ENCODE measurements around the gene MAML1.
"Not testable (repeated sequence)": the region's sequence is repeated elsewhere in the genome, so short reads cannot be mapped to it uniquely, and the experiment has no call there.

MAML1 gene, protein sequence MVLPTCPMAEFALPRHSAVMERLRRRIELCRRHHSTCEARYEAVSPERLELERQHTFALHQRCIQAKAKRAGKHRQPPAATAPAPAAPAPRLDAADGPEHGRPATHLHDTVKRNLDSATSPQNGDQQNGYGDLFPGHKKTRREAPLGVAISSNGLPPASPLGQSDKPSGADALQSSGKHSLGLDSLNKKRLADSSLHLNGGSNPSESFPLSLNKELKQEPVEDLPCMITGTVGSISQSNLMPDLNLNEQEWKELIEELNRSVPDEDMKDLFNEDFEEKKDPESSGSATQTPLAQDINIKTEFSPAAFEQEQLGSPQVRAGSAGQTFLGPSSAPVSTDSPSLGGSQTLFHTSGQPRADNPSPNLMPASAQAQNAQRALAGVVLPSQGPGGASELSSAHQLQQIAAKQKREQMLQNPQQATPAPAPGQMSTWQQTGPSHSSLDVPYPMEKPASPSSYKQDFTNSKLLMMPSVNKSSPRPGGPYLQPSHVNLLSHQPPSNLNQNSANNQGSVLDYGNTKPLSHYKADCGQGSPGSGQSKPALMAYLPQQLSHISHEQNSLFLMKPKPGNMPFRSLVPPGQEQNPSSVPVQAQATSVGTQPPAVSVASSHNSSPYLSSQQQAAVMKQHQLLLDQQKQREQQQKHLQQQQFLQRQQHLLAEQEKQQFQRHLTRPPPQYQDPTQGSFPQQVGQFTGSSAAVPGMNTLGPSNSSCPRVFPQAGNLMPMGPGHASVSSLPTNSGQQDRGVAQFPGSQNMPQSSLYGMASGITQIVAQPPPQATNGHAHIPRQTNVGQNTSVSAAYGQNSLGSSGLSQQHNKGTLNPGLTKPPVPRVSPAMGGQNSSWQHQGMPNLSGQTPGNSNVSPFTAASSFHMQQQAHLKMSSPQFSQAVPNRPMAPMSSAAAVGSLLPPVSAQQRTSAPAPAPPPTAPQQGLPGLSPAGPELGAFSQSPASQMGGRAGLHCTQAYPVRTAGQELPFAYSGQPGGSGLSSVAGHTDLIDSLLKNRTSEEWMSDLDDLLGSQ

DNA sequence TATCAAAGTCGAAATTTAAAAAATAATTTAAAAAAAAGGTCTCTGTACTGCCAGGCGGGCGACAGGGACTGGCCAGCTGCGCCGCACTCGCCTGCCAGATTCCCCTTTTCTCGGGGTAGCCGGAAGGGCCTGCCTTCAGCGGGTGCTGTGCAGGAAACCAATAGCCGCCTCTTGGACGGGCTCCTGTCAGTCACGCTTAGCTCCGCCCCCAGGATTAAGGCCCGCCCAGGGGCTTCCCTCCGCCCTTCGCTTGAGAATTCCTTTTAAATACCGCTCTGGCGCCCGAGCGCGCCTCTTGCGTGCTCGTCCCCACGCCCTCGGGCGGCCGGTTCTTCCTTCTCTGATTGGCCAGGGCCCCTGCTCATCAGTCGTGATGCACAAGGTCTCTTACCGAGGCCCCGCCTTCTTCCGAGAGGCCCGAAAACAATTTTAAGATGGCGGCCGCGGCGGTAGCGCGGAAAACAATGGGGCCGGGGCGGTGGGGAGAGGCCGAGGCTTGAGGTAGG lies at the start of gene MAML1:
TSS of gene MAML1 (plus strand) at position 411 of the 506 bp plus-strand sequence. CDS start 291 bp downstream, outside the sequence.
- DNase-seq: peak; percentile 100

DNA sequence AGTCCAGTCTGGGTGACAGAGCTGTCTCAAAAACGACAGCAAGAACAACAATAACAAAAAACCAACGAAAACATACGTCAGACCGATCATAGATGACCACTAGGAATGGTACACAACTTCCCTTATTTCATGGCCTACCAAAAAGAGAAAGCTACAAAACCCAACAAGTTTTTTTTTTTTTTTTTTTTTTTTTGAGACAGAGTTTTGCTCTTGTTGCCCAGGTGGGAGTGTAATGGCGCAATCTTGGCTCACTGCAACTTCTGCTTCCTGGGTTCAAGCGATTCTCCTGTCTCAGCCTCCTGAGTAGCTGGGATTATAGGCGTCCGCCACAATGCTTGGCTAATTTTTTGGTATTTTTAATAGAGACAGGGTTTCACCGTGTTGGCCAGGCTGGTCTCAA lies 43.4 kb upstream of the MAML1 start:
- not testable (repeated sequence) for DNase-seq

GRCh38 chr5:179694561-179694960 lies 38.1 kb upstream of the MAML1 start:
- no peak for DNase-seq

- peak in 1 of 3 donors; percentile 17 for DNase-seq
These were observed 36.0 kb upstream of the MAML1 start for GRCh38 chr5:179696603-179697002.

GRCh38 chr5:179697108-179697507 lies 35.5 kb upstream of the MAML1 start:
- no peak for DNase-seq

GRCh38 chr5:179697543-179697942 lies 35.1 kb upstream of the MAML1 start:
- not testable (repeated sequence) for DNase-seq

DNA sequence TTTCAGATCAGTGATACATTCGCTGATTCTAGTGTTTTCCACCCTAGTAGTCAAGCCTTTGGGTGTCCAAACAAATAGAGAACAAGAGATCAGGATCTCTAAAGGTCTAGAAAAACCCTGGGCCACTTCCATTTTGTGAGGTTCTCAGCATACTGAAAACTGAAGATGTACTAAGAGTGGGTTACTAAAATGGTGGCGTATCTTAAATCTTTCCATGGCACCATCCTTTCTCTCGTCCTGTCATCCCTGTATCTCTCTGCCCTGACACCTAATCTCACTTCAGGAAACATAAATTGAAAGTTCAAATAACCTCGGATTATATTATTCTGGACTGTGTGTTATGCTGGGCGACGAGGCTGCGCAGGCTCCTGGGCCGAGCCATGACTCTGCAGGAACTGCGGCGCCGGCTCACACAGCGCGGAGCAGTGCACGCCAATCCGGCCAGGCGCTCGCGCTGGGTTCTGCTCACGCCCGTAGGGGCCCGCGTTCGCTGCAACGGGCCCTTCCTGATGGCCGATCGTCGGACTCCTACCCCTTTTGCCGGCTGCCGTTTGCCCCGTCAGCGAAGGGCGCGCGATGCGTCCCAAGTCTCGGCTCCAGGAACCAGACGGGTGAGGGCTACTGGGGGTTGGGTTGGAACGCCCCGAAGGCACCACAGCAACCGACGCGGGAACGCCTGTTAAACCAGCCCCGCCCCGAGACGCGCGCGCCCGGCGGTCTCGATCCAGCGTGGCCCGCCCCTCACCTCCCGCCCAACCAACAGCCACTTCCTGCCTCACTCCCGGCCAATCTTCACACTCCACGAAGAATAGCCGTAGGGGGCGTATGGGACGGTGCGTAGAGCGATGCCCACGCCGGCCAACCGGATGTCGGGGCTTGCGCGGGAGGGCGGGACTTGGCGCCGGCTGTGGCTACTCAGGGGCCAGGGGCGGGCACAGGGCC lies 34.4 kb upstream of the MAML1 start:
- peak; percentile 99 for DNase-seq

GRCh38 chr5:179698935-179699615 lies 33.5 kb upstream of the MAML1 start, which contains the start of gene CANX:
TSS of gene CANX (plus strand) at chr5:179698967. CDS start at chr5:179705682, 6,715 bp downstream.
- DNase-seq: peak; percentile 40 to 65 (median 43)

DNA sequence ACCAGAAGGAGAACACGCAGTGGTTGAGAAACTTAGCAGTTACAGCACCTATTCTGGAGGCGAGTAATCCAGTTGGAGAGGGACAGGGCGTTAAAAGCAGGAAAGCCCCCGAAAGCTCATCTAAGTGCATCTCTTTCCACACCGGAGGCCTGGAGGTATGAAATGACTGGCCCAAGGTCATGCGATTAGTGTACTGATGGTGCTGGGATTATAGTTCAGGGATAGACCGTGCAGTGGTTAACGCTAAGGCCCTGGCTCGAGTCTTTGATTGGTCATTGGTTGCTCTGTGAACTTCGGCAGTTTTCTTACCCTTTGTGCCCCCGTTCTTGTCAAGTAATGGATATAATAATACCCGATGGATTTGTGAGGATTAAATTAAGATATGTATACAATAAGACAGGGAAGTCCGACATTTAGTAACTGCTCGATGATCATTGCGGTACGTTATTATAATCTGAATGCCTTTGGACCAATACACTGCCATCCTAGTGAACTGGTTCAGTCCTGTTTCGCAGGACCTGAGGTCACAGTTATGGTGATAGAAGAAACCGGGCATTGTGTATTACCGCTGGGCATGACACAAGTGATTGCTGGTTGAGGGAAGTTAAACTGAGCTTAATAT lies 32.9 kb upstream of the MAML1 start:
- peak; percentile 64 to 66 (median 66) for DNase-seq

GRCh38 chr5:179700401-179700918 lies 32.2 kb upstream of the MAML1 start:
- DNase-seq: peak in 1 of 3 donors; percentile 13

GRCh38 chr5:179716286-179716685 lies 16.3 kb upstream of the MAML1 start:
- no peak for DNase-seq

- no peak for DNase-seq
These were observed 12.4 kb upstream of the MAML1 start for GRCh38 chr5:179720222-179720621.

- DNase-seq: no peak
These were observed 8.5 kb upstream of the MAML1 start for GRCh38 chr5:179724163-179724562.

DNA sequence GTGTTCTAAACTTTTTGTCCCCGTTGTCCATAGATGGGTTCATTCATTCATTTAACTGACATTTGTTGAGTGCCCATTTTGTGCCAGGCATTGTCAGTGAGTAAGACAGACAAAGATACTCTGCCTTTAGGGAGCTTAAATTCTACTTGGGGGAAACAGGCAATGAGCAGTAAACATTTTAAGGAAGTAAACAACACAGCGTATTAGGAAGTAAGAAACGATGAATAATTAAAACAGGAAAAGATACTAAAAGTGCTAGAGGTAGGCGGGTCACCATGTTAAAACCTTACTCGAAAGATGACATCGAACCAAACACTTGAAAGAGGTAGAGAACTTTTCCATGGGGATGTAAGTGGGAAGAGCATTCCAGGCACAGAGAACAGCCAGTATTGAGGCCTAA lies 5.5 kb upstream of the MAML1 start:
- peak; percentile 28 to 65 (median 63) for DNase-seq

GRCh38 chr5:179729303-179729702 lies 3.3 kb upstream of the MAML1 start:
- no peak for DNase-seq

DNA sequence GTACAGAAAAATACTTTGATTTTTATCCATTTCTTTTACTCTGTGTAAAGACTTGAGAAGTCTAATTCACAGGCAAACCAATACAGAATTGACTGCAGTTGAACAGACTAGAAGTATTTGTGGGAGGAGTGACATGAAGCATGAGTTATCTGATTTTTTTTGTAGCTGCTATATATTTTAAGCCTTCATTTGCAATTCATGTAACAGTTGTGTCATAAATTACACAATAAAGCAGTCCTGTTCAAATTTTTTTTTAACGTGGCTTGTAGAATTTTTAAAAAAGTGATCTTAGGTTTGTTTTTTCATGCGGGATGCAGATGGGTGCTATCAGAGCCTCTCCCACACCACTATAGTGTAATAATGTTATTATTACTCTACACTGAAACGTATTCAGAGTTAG lies 2.9 kb upstream of the MAML1 start:
- peak in 1 of 3 donors; percentile 18 for DNase-seq

GRCh38 chr5:179730356-179730755 lies 2.3 kb upstream of the MAML1 start:
- no peak for DNase-seq

- DNase-seq: peak; percentile 26 to 41 (median 27)
These were observed 1.8 kb upstream of the MAML1 start for GRCh38 chr5:179730852-179731251.

GRCh38 chr5:179731791-179732411 lies 721 bp upstream of the MAML1 start:
- DNase-seq: peak; percentile 86 to 99 (median 97)

All from suppressor macrophage treated with lipopolysaccharide for 1 hour (primary cell).